NCI-H2081 treated with DMSO at 0.1 percent for 48 hours (cell line): Measurements from ENCODE around the gene ZCCHC14.

Experiments
- DNase-seq: peaks from one replicate; lab custom pipeline; 2025; lab: John Stamatoyannopoulos, UW

ZCCHC14 gene

GRCh38 chr16:87457061-87457611 is 35.7 kb downstream of the ZCCHC14 start:
- DNase-seq, result no peak

- DNase-seq, result no peak
These were observed 38.4 kb downstream of the ZCCHC14 start for GRCh38 chr16:87454391-87454790.

- no peak for DNase-seq
These were observed 39.5 kb downstream of the ZCCHC14 start for GRCh38 chr16:87453326-87453725.

- no peak for DNase-seq
These were observed 41.1 kb downstream of the ZCCHC14 start for GRCh38 chr16:87451563-87452210.

GRCh38 chr16:87448866-87449265 is 44.0 kb downstream of the ZCCHC14 start:
- no peak for DNase-seq

GRCh38 chr16:87447323-87447722 is 45.5 kb downstream of the ZCCHC14 start:
- DNase-seq, result no peak

GRCh38 chr16:87446479-87446878 is 46.3 kb downstream of the ZCCHC14 start:
- no peak for DNase-seq

- no peak for DNase-seq
These were observed 47.3 kb downstream of the ZCCHC14 start for GRCh38 chr16:87445486-87445885.

- no peak for DNase-seq
These were observed 48.9 kb downstream of the ZCCHC14 start for GRCh38 chr16:87443964-87444363.

- DNase-seq, result no peak
These were observed 49.8 kb downstream of the ZCCHC14 start for GRCh38 chr16:87443016-87443415.

GRCh38 chr16:87442581-87442966 is 50.2 kb downstream of the ZCCHC14 start:
- no peak for DNase-seq

- DNase-seq, result no peak
These were observed 50.8 kb downstream of the ZCCHC14 start for GRCh38 chr16:87441886-87442580.

GRCh38 chr16:87439926-87440325 is 52.9 kb downstream of the ZCCHC14 start:
- DNase-seq, result no peak

- DNase-seq, result no peak
These were observed 54.2 kb downstream of the ZCCHC14 start for GRCh38 chr16:87438611-87438985.

GRCh38 chr16:87437911-87438610 is 54.8 kb downstream of the ZCCHC14 start:
- no peak for DNase-seq

- no peak for DNase-seq
These were observed 55.5 kb downstream of the ZCCHC14 start for GRCh38 chr16:87437327-87437726.

- no peak for DNase-seq
These were observed 56.3 kb downstream of the ZCCHC14 start for GRCh38 chr16:87436225-87437172.

GRCh38 chr16:87435372-87436224 is 57.2 kb downstream of the ZCCHC14 start:
- no peak for DNase-seq

- no peak for DNase-seq
These were observed 58.6 kb downstream of the ZCCHC14 start for GRCh38 chr16:87434146-87434667.

GRCh38 chr16:87432330-87432915 is 60.4 kb downstream of the ZCCHC14 start:
- no peak for DNase-seq
